Measurements from ENCODE around the gene INPP5A. TPM values are rescaled to one million over a fixed set of nuclear protein-coding genes. Genes with fewer than 3 reads are reported as not detected.

Gene INPP5A
- 25.7 and 25.9 TPM in 2 replicates for polyA plus RNA-seq (2013)

- WGBS (ENCODE audit: extremely low coverage, insufficient coverage, insufficient read length) = no CpG with 5 or more reads among the region's 50 CpGs
- Histone ChIP-seq H3K36me3 (ENCODE audit: control insufficient read depth in 1 of 2, insufficient read depth in 2 of 2, low read length in 2 of 2) (peaks cover 0 to 2% of the 10 kb centered on the region in 2 experiments), H3K9ac (ENCODE audit: low read length) (peak within 1 kb of the TSS; percentile 70), H3K4ac (ENCODE audit: low read depth, low read length) (peak within 1 kb of the TSS; percentile 80), H3K4me2 (ENCODE audit: low read length) (peak within 1 kb of the TSS; percentile 87), H3K79me2 (ENCODE audit: control insufficient read depth, insufficient read depth, low read length, poor library complexity) (peaks cover 12% of the 10 kb centered on the region), H4K91ac (ENCODE audit: low read depth, low read length) (peak within 1 kb of the TSS; percentile 67), H2AK5ac (ENCODE audit: low read length) (peak within 1 kb of the TSS; percentile 51), H4K8ac (ENCODE audit: low read depth, low read length) (peak within 1 kb of the TSS; percentile 71), H3K9me3 (ENCODE audit: insufficient read depth, low read depth, low read length) (peaks cover 3% of the 10 kb centered on the region), H2BK12ac (ENCODE audit: low read length) (peak within 1 kb of the TSS; percentile 20), H3K27me3 (ENCODE audit: insufficient read depth, low read length) (no peaks in the 10 kb centered on the region), H3K79me1 (ENCODE audit: low read length) (peaks cover 19% of the 10 kb centered on the region), H2BK5ac (ENCODE audit: low read depth, low read length, poor library complexity) (peak within 1 kb of the TSS; percentile 38), H4K12ac (ENCODE audit: low read depth, low read length) (peak within 1 kb of the TSS; percentile 50), H2BK120ac (ENCODE audit: insufficient read depth, low read length, poor library complexity) (peak within 1 kb of the TSS; percentile 39), H3K18ac (ENCODE audit: low read length) (peak within 1 kb of the TSS; percentile 93), H3K4me1 (ENCODE audit: control insufficient read depth in 1 of 2, insufficient read depth in 2 of 2, low read length in 2 of 2) (peaks cover 33 to 44% of the 10 kb centered on the region in 2 experiments), H3K27ac (ENCODE audit: low read depth, low read length) (peak within 1 kb of the TSS; percentile 11), H3K4me3 (ENCODE audit: low read depth, low read length) (peak within 1 kb of the TSS; percentile 78), H3K14ac (ENCODE audit: low read length) (peak within 1 kb of the TSS; percentile 97), H3K23ac (ENCODE audit: low read length) (no peak within 1 kb of the TSS), H2AFZ (ENCODE audit: insufficient read depth, low read length, poor library complexity) (peak within 1 kb of the TSS; percentile 53)
- no peak for DNase-seq
These were observed at the start of gene INPP5A for GRCh38 chr10:132537684-132538001. Gene INPP5A (plus strand): TSS chr10:132537787. CDS start chr10:132538097, 310 bp downstream.

DNA sequence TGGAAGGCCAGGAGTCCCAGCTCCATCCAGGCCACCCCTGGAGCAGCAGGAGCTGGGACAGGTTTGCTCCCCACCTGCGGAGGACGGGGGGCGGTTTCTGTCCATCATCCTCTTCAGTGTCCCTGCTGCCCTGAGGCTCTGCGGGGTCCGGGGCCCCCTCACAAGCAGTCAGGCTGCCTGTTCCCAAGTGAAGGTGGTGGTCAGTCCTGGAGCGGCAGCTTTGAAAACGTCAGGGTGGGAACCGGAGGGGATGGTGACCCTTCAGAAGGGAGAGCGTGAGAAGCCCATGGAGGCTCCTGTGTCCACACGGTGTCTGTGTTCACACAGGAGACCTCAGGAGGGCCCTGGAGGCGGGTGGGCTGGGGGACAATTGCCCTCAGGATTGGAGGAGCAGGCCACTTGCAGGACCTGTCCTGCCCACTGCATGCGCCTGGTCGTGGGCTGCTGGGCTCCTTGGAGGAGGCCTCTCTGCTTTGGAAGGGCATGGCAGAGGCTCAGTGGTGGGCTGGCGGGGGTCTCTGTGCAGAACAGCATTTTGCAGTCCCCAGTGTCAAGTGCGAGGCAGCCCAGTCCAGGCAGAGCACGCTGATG, 49.3 kb upstream of the INPP5A start:
- H3K4ac ChIP-seq (ENCODE audit: low read depth, low read length) = no peak overlapping the region

DNA sequence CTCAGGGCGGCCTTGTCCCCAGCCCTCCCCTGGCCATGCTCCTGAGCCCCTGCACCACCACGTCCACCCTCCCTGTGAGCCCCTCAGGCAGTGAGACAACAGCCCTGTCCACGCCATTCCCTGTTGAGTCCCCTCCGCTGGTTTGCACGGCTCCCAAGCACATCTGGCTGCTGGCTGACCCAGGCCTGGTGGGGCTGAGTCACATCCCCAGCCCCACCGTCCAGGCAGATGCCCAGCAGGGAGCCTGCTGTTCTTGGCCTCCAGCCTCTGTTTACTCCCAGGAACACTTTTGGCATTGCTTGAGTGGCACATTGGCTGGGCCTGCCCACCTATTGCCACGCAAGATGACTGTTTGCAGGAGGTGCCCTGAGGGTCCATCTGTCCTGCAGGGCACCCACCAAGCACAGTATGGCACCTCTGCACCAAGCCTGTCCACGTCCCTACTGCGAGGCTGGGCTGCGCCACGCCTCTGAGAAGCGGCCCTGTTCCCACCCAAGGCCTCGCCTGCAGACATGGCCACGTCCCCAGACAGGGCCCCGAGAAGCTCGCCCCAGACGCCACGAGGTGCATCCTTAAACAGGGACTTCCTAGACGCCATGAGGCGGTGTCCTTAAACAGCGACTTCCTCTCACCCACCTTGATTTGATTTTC, 48.4 kb upstream of the INPP5A start:
- no CpG with 5 or more reads among the region's 21 CpGs for WGBS (ENCODE audit: extremely low coverage, insufficient coverage, insufficient read length)
- H3K9me3 ChIP-seq (ENCODE audit: insufficient read depth, low read depth, low read length) = peaks cover 12% of the 10 kb centered on the region
- no peak overlapping the region for H3K23ac ChIP-seq (ENCODE audit: low read length)

More for the DNA sequence above, 49.3 kb upstream of the INPP5A start:
- Histone ChIP-seq H3K18ac (ENCODE audit: low read length) (no peak overlapping the region), H3K27me3 (ENCODE audit: insufficient read depth, low read length) (no peaks in the 10 kb centered on the region), H2AFZ (ENCODE audit: insufficient read depth, low read length, poor library complexity) (no peak overlapping the region), H4K12ac (ENCODE audit: low read depth, low read length) (no peak overlapping the region), H3K79me1 (ENCODE audit: low read length) (no peaks in the 10 kb centered on the region), H2BK12ac (ENCODE audit: low read length) (no peak overlapping the region), H3K23ac (ENCODE audit: low read length) (no peak overlapping the region), H2BK120ac (ENCODE audit: insufficient read depth, low read length, poor library complexity) (no peak overlapping the region), H2BK5ac (ENCODE audit: low read depth, low read length, poor library complexity) (no peak overlapping the region), H3K27ac (ENCODE audit: low read depth, low read length) (no peak overlapping the region), H2AK5ac (ENCODE audit: low read length) (no peak overlapping the region), H3K4me1 (ENCODE audit: control insufficient read depth in 1 of 2, insufficient read depth in 2 of 2, low read length in 2 of 2) (no peaks in the 10 kb centered on the region), H3K9ac (ENCODE audit: low read length) (no peak overlapping the region), H4K91ac (ENCODE audit: low read depth, low read length) (no peak overlapping the region), H3K9me3 (ENCODE audit: insufficient read depth, low read depth, low read length) (peaks cover 12% of the 10 kb centered on the region), H4K8ac (ENCODE audit: low read depth, low read length) (no peak overlapping the region), H3K4me3 (ENCODE audit: low read depth, low read length) (no peak overlapping the region), H3K36me3 (ENCODE audit: control insufficient read depth in 1 of 2, insufficient read depth in 2 of 2, low read length in 2 of 2) (no peaks in the 10 kb centered on the region), H3K14ac (ENCODE audit: low read length) (no peak overlapping the region), H3K79me2 (ENCODE audit: control insufficient read depth, insufficient read depth, low read length, poor library complexity) (no peaks in the 10 kb centered on the region), H3K4me2 (ENCODE audit: low read length) (no peak overlapping the region)
- DNase-seq = no peak
- WGBS (ENCODE audit: extremely low coverage, insufficient coverage, insufficient read length) = no CpG with 5 or more reads among the region's 16 CpGs

GRCh38 chr10:132489704-132490534, 47.7 kb upstream of the INPP5A start:
- no CpG with 5 or more reads among the region's 31 CpGs for WGBS (ENCODE audit: extremely low coverage, insufficient coverage, insufficient read length)

More for the DNA sequence above, 48.4 kb upstream of the INPP5A start:
- Histone ChIP-seq H2BK5ac (ENCODE audit: low read depth, low read length, poor library complexity) (no peak overlapping the region), H2AFZ (ENCODE audit: insufficient read depth, low read length, poor library complexity) (no peak overlapping the region), H4K12ac (ENCODE audit: low read depth, low read length) (no peak overlapping the region), H2AK5ac (ENCODE audit: low read length) (no peak overlapping the region), H3K79me2 (ENCODE audit: control insufficient read depth, insufficient read depth, low read length, poor library complexity) (no peaks in the 10 kb centered on the region), H3K9ac (ENCODE audit: low read length) (no peak overlapping the region), H3K4me2 (ENCODE audit: low read length) (no peak overlapping the region), H2BK120ac (ENCODE audit: insufficient read depth, low read length, poor library complexity) (no peak overlapping the region), H4K8ac (ENCODE audit: low read depth, low read length) (no peak overlapping the region), H3K4me1 (ENCODE audit: control insufficient read depth in 1 of 2, insufficient read depth in 2 of 2, low read length in 2 of 2) (no peaks in the 10 kb centered on the region), H3K4ac (ENCODE audit: low read depth, low read length) (no peak overlapping the region), H3K4me3 (ENCODE audit: low read depth, low read length) (no peak overlapping the region), H3K18ac (ENCODE audit: low read length) (no peak overlapping the region), H3K27ac (ENCODE audit: low read depth, low read length) (no peak overlapping the region), H3K14ac (ENCODE audit: low read length) (no peak overlapping the region), H3K79me1 (ENCODE audit: low read length) (no peaks in the 10 kb centered on the region), H3K27me3 (ENCODE audit: insufficient read depth, low read length) (no peaks in the 10 kb centered on the region), H4K91ac (ENCODE audit: low read depth, low read length) (no peak overlapping the region), H2BK12ac (ENCODE audit: low read length) (no peak overlapping the region), H3K36me3 (ENCODE audit: control insufficient read depth in 1 of 2, insufficient read depth in 2 of 2, low read length in 2 of 2) (no peaks in the 10 kb centered on the region)
- DNase-seq = no peak

More at GRCh38 chr10:132489704-132490534, 47.7 kb upstream of the INPP5A start:
- no peak overlapping the region for H3K27ac ChIP-seq (ENCODE audit: low read depth, low read length)
- H3K18ac ChIP-seq (ENCODE audit: low read length) = no peak overlapping the region
- H3K27me3 ChIP-seq (ENCODE audit: insufficient read depth, low read length) = no peaks in the 10 kb centered on the region
- H2BK5ac ChIP-seq (ENCODE audit: low read depth, low read length, poor library complexity) = no peak overlapping the region
- H3K4me1 ChIP-seq (ENCODE audit: control insufficient read depth in 1 of 2, insufficient read depth in 2 of 2, low read length in 2 of 2) = no peaks in the 10 kb centered on the region
- H3K79me2 ChIP-seq (ENCODE audit: control insufficient read depth, insufficient read depth, low read length, poor library complexity) = no peaks in the 10 kb centered on the region
- no peak overlapping the region for H4K8ac ChIP-seq (ENCODE audit: low read depth, low read length)
- H3K23ac ChIP-seq (ENCODE audit: low read length) = no peak overlapping the region
- H3K4ac ChIP-seq (ENCODE audit: low read depth, low read length) = no peak overlapping the region
- no peak for DNase-seq
- no peak overlapping the region for H3K14ac ChIP-seq (ENCODE audit: low read length)
- peaks cover 12% of the 10 kb centered on the region for H3K9me3 ChIP-seq (ENCODE audit: insufficient read depth, low read depth, low read length)
- no peaks in the 10 kb centered on the region for H3K79me1 ChIP-seq (ENCODE audit: low read length)
- H2AK5ac ChIP-seq (ENCODE audit: low read length) = no peak overlapping the region
- H2AFZ ChIP-seq (ENCODE audit: insufficient read depth, low read length, poor library complexity) = no peak overlapping the region
- no peak overlapping the region for H4K91ac ChIP-seq (ENCODE audit: low read depth, low read length)
- no peak overlapping the region for H2BK120ac ChIP-seq (ENCODE audit: insufficient read depth, low read length, poor library complexity)
- no peak overlapping the region for H3K4me2 ChIP-seq (ENCODE audit: low read length)
- H3K9ac ChIP-seq (ENCODE audit: low read length) = no peak overlapping the region
- H3K4me3 ChIP-seq (ENCODE audit: low read depth, low read length) = no peak overlapping the region
- H2BK12ac ChIP-seq (ENCODE audit: low read length) = no peak overlapping the region
- H3K36me3 ChIP-seq (ENCODE audit: control insufficient read depth in 1 of 2, insufficient read depth in 2 of 2, low read length in 2 of 2) = no peaks in the 10 kb centered on the region
- H4K12ac ChIP-seq (ENCODE audit: low read depth, low read length) = no peak overlapping the region
